Testis (tissue), 2 donors: ENCODE data around the gene XYLT1.

Experiments
- CTCF ChIP-seq, 3 experiments: fragments of 450-650 bp in 2 of 3; fragments of 200-600 bp in 1 of 3; sonication (generic) in 1 of 3; IDR thresholded peaks; one replicate each; pipeline ENCODE4 v1.5.1; 2016 to 2019; ENCODE audit warnings: antibody characterized with exemption in 3 of 3, mild to moderate bottlenecking in 2 of 3, moderate library complexity in 1 of 3
- POLR2A ChIP-seq: fragments of 450-650 bp; IDR thresholded peaks from one replicate; pipeline ENCODE4 v1.6.1; 2017; ENCODE audit warnings: antibody characterized with exemption, mild to moderate bottlenecking, moderate library complexity

- TF ChIP-seq CTCF (IDR thresholded peaks at IDR 0.05) (no peak), POLR2A (no peak)
Observed at GRCh38 chr16:17357307-17358062, 113.3 kb downstream of the XYLT1 start.
